Stomach (tissue), 4 donors: ENCODE measurements around the gene TBCD.

ENCODE experiments used
- EP300 ChIP-seq: sonication (generic); formaldehyde crosslinking; IDR thresholded peaks from one replicate; pipeline ENCODE4 v1.6.1; 2017; ENCODE audit warnings: antibody characterized with exemption
- POLR2A ChIP-seq, 4 donors: fragments of 450-650 bp; IDR thresholded peaks; one replicate each; pipeline ENCODE4 v1.6.1; 2016; ENCODE audit warnings: antibody characterized with exemption in 4 of 4, control low read depth in 2 of 4, mild to moderate bottlenecking in 1 of 4, moderate library complexity in 1 of 4
- POLR2AphosphoS5 ChIP-seq, 3 donors: sonication (generic); formaldehyde crosslinking; IDR thresholded peaks; one replicate each; pipeline ENCODE4 v1.6.1; 2016; ENCODE audit warnings: antibody characterized with exemption in 3 of 3
- TF ChIP-seq, protein P1 (sequence below), 7 experiments: fragments of 450-650 bp in 4 of 7; fragments of 200-600 bp in 3 of 7; sonication (generic) in 3 of 7; IDR thresholded peaks; one replicate each; pipeline ENCODE4 v1.5.1; 2016 to 2019; ENCODE audit warnings: antibody characterized with exemption in 7 of 7, control low read depth in 2 of 7, mild to moderate bottlenecking in 1 of 7

DNA sequence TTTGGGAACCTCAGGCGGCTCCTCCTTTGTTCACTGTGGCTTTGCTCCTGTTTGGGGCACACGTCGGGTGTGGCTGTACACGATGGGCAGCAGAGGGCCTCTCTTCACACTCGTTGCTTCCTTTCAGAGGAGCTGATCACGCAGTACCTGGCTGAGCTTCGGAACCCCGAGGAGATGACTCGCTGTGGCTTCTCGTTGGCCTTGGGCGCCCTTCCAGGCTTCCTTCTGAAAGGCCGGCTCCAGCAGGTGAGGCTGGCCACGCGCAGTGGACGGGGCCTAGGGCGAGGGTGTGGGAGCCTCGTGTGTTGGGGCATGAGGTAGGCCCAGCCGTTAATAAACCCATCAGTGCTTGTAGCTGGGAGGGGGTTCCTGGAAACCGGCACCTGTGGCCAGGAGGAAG, 172.9 kb downstream of the TBCD start:
- TF ChIP-seq POLR2AphosphoS5 (IDR thresholded peaks at IDR 0.05) (no peak), POLR2A (IDR thresholded peaks at IDR 0.05) (no peak), EP300 (no peak)
- TF ChIP-seq, protein P1, sequence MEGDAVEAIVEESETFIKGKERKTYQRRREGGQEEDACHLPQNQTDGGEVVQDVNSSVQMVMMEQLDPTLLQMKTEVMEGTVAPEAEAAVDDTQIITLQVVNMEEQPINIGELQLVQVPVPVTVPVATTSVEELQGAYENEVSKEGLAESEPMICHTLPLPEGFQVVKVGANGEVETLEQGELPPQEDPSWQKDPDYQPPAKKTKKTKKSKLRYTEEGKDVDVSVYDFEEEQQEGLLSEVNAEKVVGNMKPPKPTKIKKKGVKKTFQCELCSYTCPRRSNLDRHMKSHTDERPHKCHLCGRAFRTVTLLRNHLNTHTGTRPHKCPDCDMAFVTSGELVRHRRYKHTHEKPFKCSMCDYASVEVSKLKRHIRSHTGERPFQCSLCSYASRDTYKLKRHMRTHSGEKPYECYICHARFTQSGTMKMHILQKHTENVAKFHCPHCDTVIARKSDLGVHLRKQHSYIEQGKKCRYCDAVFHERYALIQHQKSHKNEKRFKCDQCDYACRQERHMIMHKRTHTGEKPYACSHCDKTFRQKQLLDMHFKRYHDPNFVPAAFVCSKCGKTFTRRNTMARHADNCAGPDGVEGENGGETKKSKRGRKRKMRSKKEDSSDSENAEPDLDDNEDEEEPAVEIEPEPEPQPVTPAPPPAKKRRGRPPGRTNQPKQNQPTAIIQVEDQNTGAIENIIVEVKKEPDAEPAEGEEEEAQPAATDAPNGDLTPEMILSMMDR (IDR thresholded peaks at IDR 0.05), result no peak
